Pulmonary artery endothelial cell (primary cell): Measurements from ENCODE around the gene ABHD17C. TPM values are rescaled to one million over a fixed set of nuclear protein-coding genes. Genes with fewer than 3 reads are reported as not detected.
"Not testable (repeated sequence)": the region's sequence is repeated elsewhere in the genome, so short reads cannot be mapped to it uniquely, and the experiment has no call there.

Experiments
- DNase-seq: peaks from one replicate; pipeline ENCODE4 v3.0.0-alpha.2; 2011; ENCODE audit warnings: low read depth, low spot score
- total RNA-seq: library from RNA; depleted of rRNA; stranded (reverse); fragments of >200 nt; gene quantifications from 2 replicates; pipeline ENCODE4 v1.2.3, GENCODE V29; 2014

Gene ABHD17C
- total RNA-seq: 8.7 and 12.8 TPM in 2 replicates

GRCh38 chr15:80695099-80695910 is at the start of gene ABHD17C:
TSS of gene ABHD17C (plus strand) at chr15:80695310. CDS start at chr15:80695430, 120 bp downstream.
- no peak for DNase-seq

DNA sequence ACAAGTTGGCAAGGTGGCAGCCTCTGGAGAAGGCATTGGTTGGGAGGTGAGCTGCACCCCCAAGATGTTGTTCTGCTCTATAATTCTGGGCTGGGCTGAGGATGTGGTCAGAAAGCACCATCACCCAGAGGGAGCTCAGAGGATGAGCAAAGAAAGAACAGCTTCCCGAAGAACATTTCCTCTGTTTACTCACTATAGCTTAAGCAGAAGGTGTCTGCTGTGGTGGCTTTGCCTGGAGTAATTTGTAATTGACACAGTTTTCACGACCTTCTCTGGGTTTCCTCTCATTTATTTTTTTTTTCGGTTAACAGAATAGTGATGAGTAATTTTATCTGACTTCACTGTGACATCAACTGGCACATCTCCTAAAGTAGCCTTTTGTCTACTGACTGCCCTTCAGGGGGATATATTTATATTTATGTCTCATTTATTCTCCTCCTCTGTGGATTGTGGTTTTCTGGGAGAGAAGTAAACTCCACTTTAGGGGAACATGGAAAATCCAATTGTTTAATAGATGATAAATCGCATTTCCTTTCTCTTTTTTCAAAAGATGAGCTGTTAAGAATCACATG is 49.5 kb upstream of the ABHD17C start:
- DNase-seq: no peak

DNA sequence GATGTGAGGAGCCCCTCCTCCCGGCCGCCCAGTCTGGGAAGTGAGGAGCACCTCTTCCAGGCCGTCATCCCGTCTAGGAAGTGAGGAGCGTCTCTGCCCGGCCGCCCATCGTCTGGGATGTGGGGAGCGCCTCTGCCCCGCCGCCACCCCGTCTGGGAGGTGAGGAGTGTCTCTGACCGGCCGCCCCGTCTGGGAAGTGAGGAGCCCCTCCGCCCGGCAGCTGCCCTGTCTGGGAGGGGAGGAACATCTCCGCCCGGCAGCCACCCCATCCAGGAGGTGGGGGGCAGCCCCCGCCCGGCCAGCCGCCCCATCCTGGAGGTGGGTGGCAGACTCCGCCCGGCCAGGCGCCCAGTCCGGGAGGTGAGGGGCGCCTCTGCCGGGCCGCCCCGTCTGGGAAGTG is 47.7 kb upstream of the ABHD17C start:
- DNase-seq: not testable (repeated sequence)

DNA sequence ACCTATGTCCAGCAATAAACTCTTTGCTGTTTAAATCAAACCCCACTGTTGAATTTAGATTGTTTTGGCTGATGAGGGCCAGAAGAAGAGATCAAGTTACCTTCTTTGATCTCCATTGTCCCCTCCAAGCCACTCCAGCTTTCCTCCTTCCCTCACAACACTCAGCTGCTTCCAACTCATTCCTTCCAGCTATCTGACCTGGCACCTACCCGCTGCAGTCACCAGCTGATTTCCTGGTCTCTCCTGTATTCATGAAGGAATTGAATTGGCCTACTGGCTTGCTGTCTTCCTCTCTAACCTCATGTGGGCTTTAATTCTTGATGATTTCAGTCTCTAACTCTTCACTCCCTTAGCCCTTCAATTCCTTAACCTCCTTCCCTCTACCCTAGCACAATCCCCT is 40.8 kb upstream of the ABHD17C start:
- no peak for DNase-seq

- no peak for DNase-seq
Measured at GRCh38 chr15:80659375-80659774, 35.7 kb upstream of the ABHD17C start.

DNA sequence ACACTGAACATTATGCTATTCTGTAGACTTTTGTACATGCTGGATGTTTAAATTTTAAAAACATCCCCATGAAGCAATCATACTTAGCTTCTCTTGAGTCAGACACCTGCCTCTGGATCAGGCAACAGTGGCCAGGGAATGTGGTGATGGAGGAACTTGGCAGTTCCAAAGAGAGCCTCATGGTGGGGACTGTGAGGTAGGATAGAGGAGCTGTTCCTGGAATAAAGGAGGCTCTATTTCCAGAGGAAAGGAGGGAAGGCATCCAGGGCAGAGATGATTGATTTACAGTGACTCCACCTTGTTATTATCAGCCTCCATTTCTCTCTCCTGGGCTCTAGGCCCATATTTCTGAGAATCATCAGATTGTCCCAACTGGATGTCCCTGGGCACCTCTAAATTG is 35.0 kb upstream of the ABHD17C start:
- no peak for DNase-seq

DNA sequence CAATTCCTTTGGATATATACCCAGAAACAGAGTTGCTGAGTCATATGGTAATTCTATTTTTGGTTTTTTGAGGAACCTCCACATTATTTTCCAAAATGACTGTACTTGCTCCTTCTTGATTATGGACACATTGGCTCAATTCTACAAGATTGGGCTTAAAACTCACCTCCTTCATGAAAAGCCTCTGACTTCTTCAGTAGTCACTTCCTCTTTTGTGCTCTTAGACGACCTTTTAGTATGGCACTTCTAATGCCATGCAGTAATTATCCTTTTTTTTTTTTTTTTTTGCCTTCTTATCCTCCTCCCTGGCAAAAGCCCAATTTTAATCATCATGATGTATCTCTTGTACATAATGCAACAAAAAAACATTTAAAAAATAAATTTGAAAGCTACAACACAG is 33.0 kb upstream of the ABHD17C start:
- DNase-seq: no peak

DNA sequence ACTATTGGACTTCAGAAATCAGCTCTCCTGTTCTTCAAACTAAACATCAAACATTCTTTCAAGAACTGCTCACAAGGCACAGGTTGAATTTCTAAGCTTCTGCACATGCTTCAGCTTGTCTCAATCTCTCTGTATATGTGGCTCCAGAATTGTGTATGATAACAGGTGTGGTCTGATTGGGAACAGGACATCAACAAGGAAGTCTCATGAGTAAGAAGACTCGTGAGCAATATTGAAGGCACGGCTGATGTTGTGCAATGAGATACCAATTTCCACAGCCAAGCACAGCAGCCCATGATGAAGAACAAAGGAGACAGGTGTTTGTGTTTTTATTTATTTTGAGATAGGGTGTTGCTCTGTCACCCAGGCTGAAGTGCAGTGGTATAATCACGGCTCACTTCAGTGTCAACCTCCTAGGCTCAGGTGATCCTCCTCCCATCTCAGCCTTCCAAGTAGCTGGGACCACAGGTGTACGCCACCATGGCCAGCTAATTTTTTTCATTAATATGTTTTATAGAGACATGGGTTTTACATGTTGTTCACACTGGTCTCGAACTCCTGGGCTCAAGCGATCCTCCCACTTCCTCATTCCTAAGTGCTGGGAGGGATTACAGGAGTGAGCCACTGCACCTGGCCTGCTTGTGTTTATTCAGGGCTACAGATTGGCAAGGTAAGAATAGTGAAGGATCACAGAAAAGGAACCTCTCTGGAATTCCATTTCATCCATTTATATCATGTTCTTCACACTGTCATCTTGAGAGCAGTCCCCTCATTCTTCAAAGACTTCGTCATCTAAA is 32.2 kb upstream of the ABHD17C start:
- no peak for DNase-seq

GRCh38 chr15:80665151-80665550 is 30.0 kb upstream of the ABHD17C start:
- no peak for DNase-seq

DNA sequence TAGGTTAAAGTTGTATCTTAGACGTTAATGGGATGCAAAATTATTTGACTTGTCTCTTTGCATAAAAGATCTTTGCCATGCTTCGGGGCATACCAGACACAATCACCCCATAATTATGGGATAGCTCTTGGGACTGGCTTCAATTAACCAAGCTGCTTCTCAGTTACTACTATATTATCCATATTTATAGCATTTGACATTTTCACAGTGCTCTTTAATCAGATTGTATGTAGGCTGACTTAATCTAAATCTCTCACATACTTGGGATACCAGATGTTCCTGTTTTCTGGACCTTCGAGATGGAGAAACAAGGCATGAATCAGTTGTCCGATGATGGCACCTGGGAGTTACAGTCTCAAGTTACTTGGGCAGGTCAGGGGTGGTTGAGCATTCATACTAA is 27.2 kb upstream of the ABHD17C start:
- DNase-seq: no peak

DNA sequence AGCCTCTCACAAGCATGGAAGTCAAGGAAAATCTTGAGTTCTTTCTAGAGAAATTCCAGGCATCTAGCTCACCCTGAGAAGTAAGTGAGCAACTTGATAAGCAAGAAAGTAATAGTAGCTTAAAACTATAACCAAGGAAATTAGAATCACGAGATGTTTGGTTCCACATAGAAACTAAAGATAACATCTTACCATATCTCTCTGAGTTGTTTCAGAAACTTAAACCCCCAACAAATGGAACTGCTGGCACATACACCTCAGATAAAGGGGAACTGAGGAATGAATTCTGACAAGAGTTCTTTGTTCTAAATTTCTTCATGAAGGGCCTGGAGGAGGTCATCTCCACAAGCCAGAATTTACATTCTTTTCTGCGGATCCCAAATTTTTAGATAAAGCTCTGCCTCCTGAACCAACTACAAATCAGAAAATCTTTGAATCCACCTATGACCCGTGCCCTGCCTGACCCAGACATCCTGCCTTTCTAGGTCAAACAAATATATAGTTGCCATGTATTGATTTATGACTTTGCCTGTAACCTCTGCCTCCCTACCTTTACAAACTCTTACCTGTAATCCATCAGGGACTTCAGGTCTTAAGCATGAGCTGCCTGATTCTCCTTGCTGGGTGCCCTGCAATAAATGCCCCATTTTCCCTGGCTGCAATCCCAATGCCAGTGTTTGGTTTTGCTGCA is 26.4 kb upstream of the ABHD17C start:
- DNase-seq: no peak

GRCh38 chr15:80669663-80670273 is 25.3 kb upstream of the ABHD17C start:
- DNase-seq: no peak

DNA sequence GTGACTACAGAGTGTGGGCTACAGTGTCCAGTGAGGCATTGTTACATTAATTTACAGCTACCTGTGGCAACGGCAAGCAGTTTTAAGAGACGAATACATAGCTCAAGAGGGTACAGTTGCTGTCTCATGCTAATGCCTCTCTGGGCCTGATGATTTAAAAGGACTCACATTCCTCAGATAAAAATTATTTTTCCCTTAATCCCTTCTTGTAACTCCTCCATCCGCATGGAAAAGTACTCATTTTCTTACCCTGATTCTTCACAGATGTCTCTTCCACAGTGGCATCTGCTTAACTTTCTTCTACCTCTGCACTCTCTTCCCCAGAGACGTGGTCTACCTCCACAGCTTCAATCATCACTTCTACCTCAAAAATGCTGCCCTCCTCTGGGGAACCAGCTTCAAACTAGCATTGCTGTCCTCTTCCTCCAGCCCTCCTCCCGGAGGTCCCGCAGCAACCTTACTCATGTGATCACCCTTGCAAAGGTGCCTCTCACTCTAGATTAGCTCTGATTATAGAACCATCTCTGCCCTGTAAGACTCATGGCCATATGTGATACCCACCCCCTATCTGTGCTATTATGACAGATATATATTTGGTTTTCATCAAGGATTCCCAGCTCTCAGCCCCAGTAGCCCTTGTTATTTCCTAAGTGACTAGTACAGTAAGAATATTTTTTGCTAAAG is 21.4 kb upstream of the ABHD17C start:
- DNase-seq: no peak

- DNase-seq: no peak
Measured at GRCh38 chr15:80674245-80674614, 20.9 kb upstream of the ABHD17C start.

DNA sequence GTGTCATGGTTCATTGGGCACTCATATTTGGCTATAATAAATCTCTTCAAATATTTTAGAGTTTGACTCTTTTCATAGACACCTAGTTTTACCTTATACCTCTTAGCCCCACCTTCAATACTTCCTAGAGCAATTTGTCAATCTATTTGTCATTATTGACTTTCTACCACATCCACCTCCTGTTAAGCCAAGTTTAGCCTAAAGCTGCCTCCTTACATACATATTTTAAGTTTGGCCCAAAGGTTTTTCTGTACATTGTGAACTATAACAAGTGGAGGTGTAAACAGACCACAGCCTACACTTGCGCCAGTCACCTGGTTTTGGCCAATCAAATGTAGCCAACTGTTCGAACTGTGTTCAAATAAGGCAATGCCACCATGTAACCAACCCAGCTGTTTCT is 18.1 kb upstream of the ABHD17C start:
- no peak for DNase-seq

DNA sequence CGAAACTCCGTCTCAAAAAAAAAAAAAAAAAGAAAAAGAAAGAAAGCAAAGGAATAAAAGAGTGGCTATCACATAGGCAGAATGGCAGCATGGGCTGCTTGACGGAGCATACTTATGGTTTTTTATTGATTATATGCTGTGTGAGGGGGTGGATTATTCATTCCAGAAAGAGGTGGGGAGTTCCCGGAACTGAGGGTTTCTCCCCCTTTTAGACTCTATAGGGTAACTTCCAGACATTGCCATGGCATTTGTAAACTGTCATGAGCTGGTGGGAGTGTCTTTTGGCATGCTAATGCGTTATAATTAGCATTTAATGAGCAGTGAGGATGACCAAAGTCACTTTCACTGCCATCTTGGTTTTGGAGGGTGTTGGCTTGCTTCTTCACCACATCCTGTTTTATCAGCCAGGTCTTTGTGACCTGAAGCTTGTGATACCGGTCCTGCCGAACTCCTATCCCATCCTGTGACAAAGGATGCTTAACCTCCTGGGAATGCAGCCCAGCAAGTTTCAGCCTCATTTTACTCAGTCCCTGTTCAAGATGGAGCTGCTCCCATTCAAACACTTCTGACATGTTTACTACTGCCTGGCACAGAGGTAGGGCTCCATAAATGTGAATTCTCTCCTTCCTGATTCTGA is 15.8 kb upstream of the ABHD17C start:
- DNase-seq: no peak

DNA sequence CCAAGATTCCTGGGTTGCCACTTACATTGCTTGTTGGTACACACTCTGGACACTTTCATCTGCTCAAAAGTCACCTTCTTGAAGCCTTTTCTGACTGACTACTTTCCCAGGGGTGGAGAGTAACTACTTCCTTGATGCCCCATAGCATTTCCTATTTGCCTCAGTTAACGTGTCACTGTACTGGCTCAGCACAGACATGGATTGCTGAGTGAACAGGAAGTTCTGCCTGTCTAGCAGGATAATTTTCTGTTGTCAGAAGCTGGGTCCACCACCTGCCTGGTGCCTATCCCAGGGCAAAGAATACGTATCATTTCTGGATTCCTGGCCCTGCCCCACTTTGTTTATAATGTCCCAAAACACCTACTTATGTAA is 15.3 kb upstream of the ABHD17C start:
- no peak for DNase-seq

- DNase-seq: no peak
Measured at GRCh38 chr15:80682201-80682600, 12.9 kb upstream of the ABHD17C start.

DNA sequence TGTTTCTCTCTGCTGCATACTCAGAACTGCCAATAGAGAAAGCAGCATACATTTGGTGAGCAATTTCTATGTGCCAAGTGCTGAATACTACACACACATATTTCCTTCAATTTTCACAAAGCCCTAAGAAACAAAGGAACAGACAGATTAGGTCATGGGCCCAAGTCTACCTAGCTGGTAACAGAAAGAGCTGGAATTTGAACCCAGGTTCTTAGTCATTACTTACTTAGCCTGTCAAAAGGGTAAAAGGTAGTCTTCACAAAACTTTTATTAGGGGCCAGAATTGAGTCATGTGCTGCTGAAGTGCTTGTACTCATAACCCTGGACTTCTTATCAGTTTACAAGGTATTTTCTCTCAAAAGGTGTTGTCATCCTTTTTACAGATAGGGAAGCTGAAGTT is 10.4 kb upstream of the ABHD17C start:
- DNase-seq: no peak

DNA sequence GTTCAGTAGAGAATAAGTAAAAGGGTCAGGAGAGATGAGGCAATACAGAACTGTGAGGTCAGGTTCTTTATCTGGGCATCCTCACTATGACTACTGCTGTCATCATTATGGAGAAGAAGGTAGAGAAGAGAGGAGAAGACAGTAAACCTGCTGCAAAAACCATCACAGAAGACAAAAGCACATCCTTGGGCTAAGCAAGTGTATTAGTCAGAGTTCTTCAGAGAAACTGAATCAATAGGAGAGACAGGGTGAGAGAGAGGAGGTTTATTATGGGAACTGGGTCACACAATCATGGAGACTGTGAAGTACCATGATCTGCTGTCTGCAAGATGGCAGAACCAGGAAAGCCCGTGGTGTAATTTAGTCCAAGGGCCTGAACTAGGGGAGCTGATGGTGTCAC is 9.5 kb upstream of the ABHD17C start:
- DNase-seq: no peak
